ENCODE results near the gene HOXA6. TPM values are rescaled to one million over a fixed set of nuclear protein-coding genes. Genes with fewer than 3 reads are reported as not detected.

Gene HOXA6
- total RNA-seq, 6 experiments from 2014 or later: not detected

DNA sequence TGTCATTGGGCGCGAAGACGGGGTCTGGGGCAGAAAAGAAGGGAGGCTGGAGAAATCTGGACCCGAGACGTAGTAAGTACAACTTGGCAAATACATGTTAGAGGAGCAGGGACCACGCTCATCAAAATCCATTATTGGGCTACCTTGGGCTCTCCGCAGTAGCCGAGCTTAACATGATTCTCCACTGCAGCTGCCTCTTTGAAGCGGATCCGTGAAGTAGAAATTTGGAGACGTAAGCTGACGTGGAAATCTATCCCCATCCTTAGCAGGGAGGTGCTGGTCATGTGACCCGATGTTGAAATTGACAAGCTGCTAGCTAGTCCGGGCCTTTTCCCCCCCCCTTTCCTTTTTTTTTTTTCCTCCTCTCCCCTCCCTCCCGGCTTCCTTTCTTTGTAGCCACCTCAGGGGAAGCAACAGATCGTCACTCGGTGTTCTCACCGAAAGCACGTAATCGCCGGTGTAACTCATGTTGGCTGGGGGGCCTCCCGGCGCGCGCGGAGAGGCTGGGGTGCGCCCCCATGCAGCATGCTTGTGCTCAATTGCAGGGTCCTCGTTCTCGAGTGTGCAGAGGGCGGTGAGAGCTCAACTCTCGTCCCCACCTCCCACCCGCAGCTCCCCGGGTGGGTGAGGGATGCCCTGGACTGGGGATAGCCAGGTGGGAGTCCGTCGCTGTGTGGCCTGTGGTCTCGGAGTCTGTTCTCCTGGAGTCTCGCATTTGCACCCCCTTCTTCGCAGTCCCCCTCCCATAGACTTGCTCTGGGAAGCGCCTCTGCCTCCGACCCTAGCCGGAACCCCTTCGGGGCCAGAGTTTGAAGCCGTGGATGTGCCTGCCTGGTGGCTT is 37.7 kb upstream of the HOXA6 start, which contains the start of gene HOXA11:
HOXA11 (minus strand) TSS at position 220 of the 841 bp plus-strand sequence; CDS start at position 132, 88 bp downstream.
- ATAC-seq (no peak), DNase-seq (peak in 2 of 3 donors; percentile 23 to 31)
- no peaks in the 10 kb centered on the region for H3K9me3 ChIP-seq
- peak within 1 kb of the TSS in 2 of 3 donors; percentile 16 to 21 for H3K4me3 ChIP-seq
- peaks cover 27 to 86% of the 10 kb centered on the region in 2 donors for H3K27me3 ChIP-seq
- WGBS (ENCODE audit: insufficient coverage, low coverage, low lambda C conversion rate, missing lambda C conversion rate): 6% methylated on average over 22 of the region's 43 CpGs
- peaks cover 0 to 20% (median 0%) of the 10 kb centered on the region in 4 donors for H3K4me1 ChIP-seq
- intact Hi-C loops (cut with DNase I): no loop called here
- H3K27ac ChIP-seq: no peak within 1 kb of the TSS
- no peaks in the 10 kb centered on the region for H3K36me3 ChIP-seq
- TF ChIP-seq, protein P1, sequence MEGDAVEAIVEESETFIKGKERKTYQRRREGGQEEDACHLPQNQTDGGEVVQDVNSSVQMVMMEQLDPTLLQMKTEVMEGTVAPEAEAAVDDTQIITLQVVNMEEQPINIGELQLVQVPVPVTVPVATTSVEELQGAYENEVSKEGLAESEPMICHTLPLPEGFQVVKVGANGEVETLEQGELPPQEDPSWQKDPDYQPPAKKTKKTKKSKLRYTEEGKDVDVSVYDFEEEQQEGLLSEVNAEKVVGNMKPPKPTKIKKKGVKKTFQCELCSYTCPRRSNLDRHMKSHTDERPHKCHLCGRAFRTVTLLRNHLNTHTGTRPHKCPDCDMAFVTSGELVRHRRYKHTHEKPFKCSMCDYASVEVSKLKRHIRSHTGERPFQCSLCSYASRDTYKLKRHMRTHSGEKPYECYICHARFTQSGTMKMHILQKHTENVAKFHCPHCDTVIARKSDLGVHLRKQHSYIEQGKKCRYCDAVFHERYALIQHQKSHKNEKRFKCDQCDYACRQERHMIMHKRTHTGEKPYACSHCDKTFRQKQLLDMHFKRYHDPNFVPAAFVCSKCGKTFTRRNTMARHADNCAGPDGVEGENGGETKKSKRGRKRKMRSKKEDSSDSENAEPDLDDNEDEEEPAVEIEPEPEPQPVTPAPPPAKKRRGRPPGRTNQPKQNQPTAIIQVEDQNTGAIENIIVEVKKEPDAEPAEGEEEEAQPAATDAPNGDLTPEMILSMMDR (IDR thresholded peaks at IDR 0.05): no peak
- TF ChIP-seq POLR2A (IDR thresholded peaks at IDR 0.05): no peak

DNA sequence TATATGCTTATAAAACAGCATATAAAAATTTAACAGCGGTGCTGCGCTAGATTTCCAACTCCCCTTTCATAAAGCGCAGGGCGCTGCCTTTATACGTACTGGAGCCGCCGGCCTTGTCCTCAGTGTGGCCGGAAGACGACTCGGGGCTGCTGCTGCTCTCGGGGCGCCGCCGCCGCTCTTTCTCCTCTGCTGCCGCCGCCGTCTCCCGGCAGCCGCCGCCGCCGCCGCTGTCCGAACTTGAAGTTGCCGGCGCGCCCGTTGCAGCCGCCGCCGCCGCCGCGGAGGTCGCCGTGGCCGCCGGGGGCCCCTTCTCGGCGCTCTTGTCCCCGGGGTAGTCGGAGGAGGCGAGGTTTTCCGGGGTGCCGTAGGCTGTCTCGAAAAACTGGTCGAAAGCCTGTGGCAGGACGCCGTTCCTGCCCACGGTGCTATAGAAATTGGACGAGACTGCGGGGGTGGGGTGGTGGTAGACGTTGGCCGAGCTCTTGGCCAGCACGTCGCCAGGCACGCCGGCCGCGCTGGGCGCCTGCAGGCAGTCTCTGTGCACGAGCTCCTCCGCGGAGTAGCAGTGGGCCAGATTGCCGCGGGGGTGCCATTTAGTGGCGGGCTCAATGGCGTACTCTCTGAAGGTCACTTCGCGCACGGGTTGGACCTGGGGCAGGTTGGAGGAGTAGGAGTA is 36.9 kb upstream of the HOXA6 start:
- 2% methylated on average over 12 of the region's 72 CpGs for WGBS (ENCODE audit: insufficient coverage, low coverage, low lambda C conversion rate, missing lambda C conversion rate)
- DNase-seq: peak in 2 of 3 donors; percentile 38 to 50
- peaks cover 33 to 88% of the 10 kb centered on the region in 2 donors for H3K27me3 ChIP-seq
- TF ChIP-seq, protein P1 (IDR thresholded peaks at IDR 0.05): no peak
- no peak for TF ChIP-seq POLR2A (IDR thresholded peaks at IDR 0.05)
- intact Hi-C loops (cut with DNase I): no loop called here
- no peaks in the 10 kb centered on the region for H3K9me3 ChIP-seq
- H3K4me3 ChIP-seq: peak overlapping the region in 2 of 3 donors; percentile 16 to 21
- no peaks in the 10 kb centered on the region for H3K36me3 ChIP-seq
- H3K4me1 ChIP-seq: peaks cover 0 to 26% (median 0%) of the 10 kb centered on the region in 4 donors
- H3K27ac ChIP-seq: no peak overlapping the region
- ATAC-seq: peak in 1 of 4 donors; percentile 22

DNA sequence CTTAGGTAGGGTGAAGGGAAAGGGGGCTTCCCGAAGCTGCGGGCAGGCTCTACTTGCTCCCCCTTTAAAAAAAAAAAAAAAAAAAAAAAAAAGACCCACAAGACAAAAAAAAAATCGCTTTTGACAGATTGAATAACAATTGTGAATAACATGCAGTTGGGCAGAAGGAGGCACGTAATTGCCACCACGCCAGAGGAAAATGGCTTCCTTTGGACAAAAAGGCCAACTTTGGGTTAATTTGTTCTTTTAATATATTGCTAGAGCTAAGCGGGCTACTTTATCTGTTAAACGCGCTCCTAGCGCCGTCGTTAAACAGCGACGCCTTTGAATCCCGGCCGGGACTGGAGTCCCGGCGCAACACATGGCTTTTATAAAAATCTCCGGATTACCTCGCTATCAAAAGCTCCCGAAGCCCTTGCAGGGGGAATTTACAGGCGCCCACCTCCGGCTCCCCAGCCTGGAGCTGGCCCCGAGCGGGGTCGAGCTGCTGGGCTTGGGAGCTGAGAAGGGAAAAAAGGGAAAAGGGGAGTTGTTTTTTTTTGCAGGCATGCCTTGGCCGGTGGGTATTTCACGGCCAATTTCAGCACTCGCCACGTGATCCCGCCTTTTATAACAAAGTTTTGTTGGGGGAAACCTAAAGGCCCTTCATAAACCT is 36.2 kb upstream of the HOXA6 start:
- no peak for TF ChIP-seq POLR2A (IDR thresholded peaks at IDR 0.05)
- TF ChIP-seq, protein P1 (IDR thresholded peaks at IDR 0.05): no peak
- peaks cover 0 to 22% (median 0%) of the 10 kb centered on the region in 4 donors for H3K4me1 ChIP-seq
- peaks cover 40 to 88% of the 10 kb centered on the region in 2 donors for H3K27me3 ChIP-seq
- H3K4me3 ChIP-seq: no peak overlapping the region
- no peaks in the 10 kb centered on the region for H3K36me3 ChIP-seq
- DNase-seq (peak in 2 of 3 donors; percentile 10 to 24), ATAC-seq (no peak)
- intact Hi-C loops (cut with DNase I): no loop called here
- 4% methylated on average over 26 of the region's 30 CpGs for WGBS (ENCODE audit: insufficient coverage, low coverage, low lambda C conversion rate, missing lambda C conversion rate)
- H3K27ac ChIP-seq: no peak overlapping the region
- H3K9me3 ChIP-seq: no peaks in the 10 kb centered on the region

DNA sequence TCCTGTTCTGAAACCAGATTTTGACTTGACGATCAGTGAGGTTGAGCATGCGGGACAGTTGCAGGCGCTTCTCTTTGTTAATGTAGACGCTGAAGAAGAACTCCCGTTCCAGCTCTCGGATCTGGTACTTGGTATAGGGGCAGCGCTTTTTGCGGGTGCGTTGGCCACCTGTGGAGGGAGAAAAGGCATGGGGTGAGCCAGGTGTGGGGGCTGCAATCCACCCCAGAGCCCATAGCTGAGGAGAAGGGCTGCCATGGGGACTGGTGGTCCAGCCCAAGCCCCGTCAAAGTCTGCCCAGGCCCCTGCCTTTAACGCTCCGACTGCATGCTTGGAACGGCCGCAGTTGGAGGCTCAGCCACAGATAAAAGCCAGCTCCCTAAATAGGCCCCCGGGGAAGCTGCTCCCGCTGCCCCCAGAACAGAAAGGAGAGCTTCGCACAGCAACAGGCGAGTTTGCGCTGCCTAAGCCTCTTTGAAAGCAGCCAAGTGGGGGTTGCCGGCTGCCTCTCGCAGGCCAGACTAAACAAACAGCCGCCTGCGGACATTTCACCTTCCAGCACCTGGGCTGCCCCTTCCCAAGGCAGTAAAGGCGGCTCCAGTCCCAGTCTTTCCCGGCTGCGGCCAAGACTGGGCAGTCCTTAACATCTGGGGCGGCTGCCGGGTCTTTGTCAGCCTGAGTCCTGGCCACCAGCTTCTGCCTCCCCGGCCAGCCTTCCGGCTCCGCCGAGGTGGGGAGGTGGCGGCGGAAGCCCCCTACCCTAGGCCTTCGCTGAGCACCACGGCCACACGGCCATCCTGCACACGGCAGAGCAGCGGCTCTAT is 35.5 kb upstream of the HOXA6 start:
- peaks cover 46 to 86% of the 10 kb centered on the region in 2 donors for H3K27me3 ChIP-seq
- no peak for TF ChIP-seq POLR2A (IDR thresholded peaks at IDR 0.05)
- TF ChIP-seq, protein P1 (IDR thresholded peaks at IDR 0.05): no peak
- DNase-seq (peak in 2 of 3 donors; percentile 38 to 42), ATAC-seq (no peak)
- H3K36me3 ChIP-seq: no peaks in the 10 kb centered on the region
- no peak overlapping the region for H3K4me3 ChIP-seq
- no peaks in the 10 kb centered on the region for H3K9me3 ChIP-seq
- H3K4me1 ChIP-seq: peaks cover 0 to 16% (median 0%) of the 10 kb centered on the region in 4 donors
- intact Hi-C loops (cut with DNase I): no loop called here
- 8% methylated on average over 19 of the region's 39 CpGs for WGBS (ENCODE audit: insufficient coverage, low coverage, low lambda C conversion rate, missing lambda C conversion rate)
- no peak overlapping the region for H3K27ac ChIP-seq
